ENCODE results near the gene RABGAP1L. TPM values are rescaled to one million over a fixed set of nuclear protein-coding genes. Genes with fewer than 3 reads are reported as not detected.

The RABGAP1L gene
- total and polyA plus RNA-seq, 2 of the 8 experiments (the other 6 are each of a cell fraction or from before 2014, with no cell fraction given), result 33.3 to 156 TPM

GRCh38 chr1:174702011-174702410, 542.7 kb downstream of the RABGAP1L start:
- FAIRE-seq (no peak), DNase-seq (ENCODE audit: low read depth in 1 of 2, low spot score in 2 of 2) (no peak)
- H2BK20ac ChIP-seq (ENCODE audit: low read length), result no peak overlapping the region
- no peak overlapping the region for H4K91ac ChIP-seq (replicated peaks; ENCODE audit: insufficient read length, low read length)
- H3K23ac ChIP-seq (ENCODE audit: insufficient read length), result no peak overlapping the region
- no peak overlapping the region for H2AK5ac ChIP-seq (ENCODE audit: low read depth, low read length)
- H3K9ac ChIP-seq (replicated peaks in 1 of 4; ENCODE audit: extremely low read depth in 1 of 4, low read depth in 3 of 4, low read length in 3 of 4), result no peak overlapping the region
- no peaks in the 10 kb centered on the region for H4K20me1 ChIP-seq (replicated peaks in 1 of 2; ENCODE audit: control insufficient read depth in 1 of 2, insufficient read depth in 2 of 2, low read length in 2 of 2)
- no peaks in the 10 kb centered on the region for H3K79me2 ChIP-seq (ENCODE audit: control insufficient read depth in 1 of 2, insufficient read depth in 2 of 2, low read length in 2 of 2)
- H3K79me1 ChIP-seq (ENCODE audit: low read depth, low read length), result no peaks in the 10 kb centered on the region
- no peak overlapping the region for H3K14ac ChIP-seq (ENCODE audit: insufficient read length)
- H4K5ac ChIP-seq (ENCODE audit: insufficient read length, low read depth, low read length), result no peak overlapping the region
- ChIA-PET POLR2A (ENCODE audit: partially characterized antibody) (no interaction called here), CTCF (ENCODE audit: partially characterized antibody) (interaction anchor here (1.3 to 1.9 kb wide), 2 partner anchors 10 to 25 kb away, joined by 3 to 6 read pairs; no protein-coding TSS in a partner anchor)
- H3K4me2 ChIP-seq (ENCODE audit: insufficient read depth in 1 of 2, low read depth in 2 of 2, low read length in 2 of 2), result no peak overlapping the region
- H2BK5ac ChIP-seq (ENCODE audit: low read depth, low read length), result no peak overlapping the region
- no peak overlapping the region for H3K18ac ChIP-seq (ENCODE audit: extremely low read depth, low read length)
- H2BK15ac ChIP-seq (ENCODE audit: low read length), result no peak overlapping the region
- no peak overlapping the region; the same call in 1 of the 2 replicates for H4K8ac ChIP-seq (ENCODE audit: extremely low read depth, insufficient read depth, low read length)
- H3K27ac ChIP-seq (ENCODE audit: low read depth, low read length), result no peak overlapping the region
- no peaks in the 10 kb centered on the region for H3K23me2 ChIP-seq (ENCODE audit: low read depth, low read length)
- no peaks in the 10 kb centered on the region for H3K36me3 ChIP-seq (ENCODE audit: control insufficient read depth in 2 of 4, insufficient read depth in 4 of 4, low read length in 3 of 4)
- H2BK12ac ChIP-seq (ENCODE audit: low read depth, low read length), result no peak overlapping the region
- no peak overlapping the region for H3K4ac ChIP-seq (replicated peaks; ENCODE audit: insufficient read length, low read depth, low read length)
- peaks cover 0 to 3% (median 0%) of the 10 kb centered on the region in 4 experiments; a peak in 2 of 7 replicates for H3K4me1 ChIP-seq (replicated peaks in 1 of 4; ENCODE audit: control insufficient read depth in 3 of 4, insufficient read depth in 4 of 4, low read length in 3 of 4)
- H2AFZ ChIP-seq (ENCODE audit: low read length), result peak overlapping the region; percentile 79; the same call in 1 of the 2 replicates
- H3K56ac ChIP-seq (replicated peaks; ENCODE audit: insufficient read length, low read depth, low read length), result no peak overlapping the region
- WGBS, 2 experiments (ENCODE audit: extremely low coverage in 1 of 2, insufficient coverage in 1 of 2, insufficient read length in 1 of 2, insufficient replicate concordance in 2 of 2, low coverage in 1 of 2, low lambda C conversion rate in 2 of 2, missing lambda C conversion rate in 1 of 2), result 86% methylated on average over 2 of the region's 2 CpGs; no CpG with 5 or more reads in 1 of the 2 experiments
- H2BK120ac ChIP-seq (replicated peaks; ENCODE audit: low read depth, low read length), result no peak overlapping the region
- no peaks in the 10 kb centered on the region for H3K9me3 ChIP-seq (ENCODE audit: insufficient read depth in 2 of 2, low read depth in 1 of 2, low read length in 1 of 2)
- H3K4me3 ChIP-seq (ENCODE audit: extremely low read depth in 1 of 4, insufficient read depth in 2 of 4, low read depth in 3 of 4, low read length in 4 of 4), result no peak overlapping the region
- H3K27me3 ChIP-seq (replicated peaks in 1 of 4; ENCODE audit: control insufficient read depth in 3 of 4, extremely low read depth in 1 of 4, insufficient read depth in 3 of 4, low read length in 3 of 4), result no peaks in the 10 kb centered on the region
- no peak for TF ChIP-seq ZNF274 (IDR thresholded peaks at IDR 0.05; ENCODE audit: borderline replicate concordance, extremely low read depth, low read length)
- TF ChIP-seq CREB1 (IDR thresholded peaks at IDR 0.05), result no peak
- TF ChIP-seq FOSL1 (IDR thresholded peaks at IDR 0.05; ENCODE audit: insufficient read depth, low read depth, low read length), result no peak
- no peak for TF ChIP-seq SIN3A (conservative IDR thresholded peaks at IDR 0.05 in 1 of 2, IDR thresholded peaks at IDR 0.05 in 1 of 2; ENCODE audit: low read depth in 1 of 2, low read length in 2 of 2)
- TF ChIP-seq RAD21 (IDR thresholded peaks at IDR 0.05 in 1 of 2, conservative IDR thresholded peaks at IDR 0.05 in 1 of 2; ENCODE audit: low read depth in 2 of 2, low read length in 2 of 2), result no peak
- no peak for TF ChIP-seq TBP (IDR thresholded peaks at IDR 0.05; ENCODE audit: low read depth, low read length)
- no peak for TF ChIP-seq TAF1 (IDR thresholded peaks at IDR 0.05; ENCODE audit: low read depth, low read length)
- TF ChIP-seq GTF2F1 (IDR thresholded peaks at IDR 0.05; ENCODE audit: borderline replicate concordance, low read depth, low read length), result no peak
- TF ChIP-seq, protein P1, sequence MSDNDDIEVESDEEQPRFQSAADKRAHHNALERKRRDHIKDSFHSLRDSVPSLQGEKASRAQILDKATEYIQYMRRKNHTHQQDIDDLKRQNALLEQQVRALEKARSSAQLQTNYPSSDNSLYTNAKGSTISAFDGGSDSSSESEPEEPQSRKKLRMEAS (IDR thresholded peaks at IDR 0.05), result no peak
- TF ChIP-seq KDM5A (IDR thresholded peaks at IDR 0.05; ENCODE audit: low read length), result no peak
- TF ChIP-seq SIRT6 (IDR thresholded peaks at IDR 0.05; ENCODE audit: low read length), result no peak
- no peak for TF ChIP-seq JUN (IDR thresholded peaks at IDR 0.05; ENCODE audit: low read depth, low read length)
- no peak for TF ChIP-seq YY1 (IDR thresholded peaks at IDR 0.05; ENCODE audit: low read depth, low read length)
- no peak for TF ChIP-seq MAFK (IDR thresholded peaks at IDR 0.05; ENCODE audit: low read depth, low read length)
- no peak for TF ChIP-seq CEBPB (IDR thresholded peaks at IDR 0.05; ENCODE audit: low read depth, low read length)

Measured in H1 (cell line).